SK-N-SH (cell line): ENCODE data around the gene CRTC3.
"Not testable (repeated sequence)": the region's sequence is repeated elsewhere in the genome, so short reads cannot be mapped to it uniquely, and the experiment has no call there.

Experiments used
- GABPA ChIP-seq: IDR thresholded peaks from 2 replicates; pipeline ENCODE4 v1.4.0; 2012; ENCODE audit warnings: low read depth, mild to moderate bottlenecking
- POLR2AphosphoS5 ChIP-seq: IDR thresholded peaks from 2 replicates; pipeline ENCODE4 v1.6.1; 2012; ENCODE audit warnings: low read depth, low read length
- RAD21 ChIP-seq: IDR thresholded peaks from 2 replicates; pipeline ENCODE4 v1.6.1; 2012; ENCODE audit warnings: mild to moderate bottlenecking, low read length
- TF ChIP-seq, protein P1 (sequence below): fragments of 200-600 bp; sonication (generic); IDR thresholded peaks from 2 replicates; pipeline ENCODE4 v1.6.1; 2017; ENCODE audit warnings: antibody characterized with exemption, mild to moderate bottlenecking, moderate library complexity

DNA sequence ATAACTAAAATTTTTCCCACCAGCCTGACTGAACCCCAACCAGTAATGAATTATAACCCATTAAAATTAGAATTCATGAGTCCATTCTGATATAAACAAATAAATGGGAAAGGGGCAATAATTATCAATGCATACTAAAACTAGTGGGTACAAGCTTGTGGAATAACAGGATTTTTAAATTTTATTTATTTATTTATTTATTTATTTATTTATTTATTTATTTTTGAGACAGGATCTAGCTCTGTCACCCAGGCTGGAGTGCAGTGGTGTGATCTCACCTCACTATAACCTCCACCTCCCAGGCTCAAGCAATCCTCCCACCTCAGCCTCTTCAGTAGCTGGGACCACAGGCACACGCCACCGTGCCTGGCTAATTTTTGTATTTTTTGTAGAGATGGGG lies 15.8 kb upstream of the CRTC3 start:
- TF ChIP-seq GABPA, POLR2AphosphoS5, RAD21: not testable (repeated sequence)
- TF ChIP-seq, protein P1, sequence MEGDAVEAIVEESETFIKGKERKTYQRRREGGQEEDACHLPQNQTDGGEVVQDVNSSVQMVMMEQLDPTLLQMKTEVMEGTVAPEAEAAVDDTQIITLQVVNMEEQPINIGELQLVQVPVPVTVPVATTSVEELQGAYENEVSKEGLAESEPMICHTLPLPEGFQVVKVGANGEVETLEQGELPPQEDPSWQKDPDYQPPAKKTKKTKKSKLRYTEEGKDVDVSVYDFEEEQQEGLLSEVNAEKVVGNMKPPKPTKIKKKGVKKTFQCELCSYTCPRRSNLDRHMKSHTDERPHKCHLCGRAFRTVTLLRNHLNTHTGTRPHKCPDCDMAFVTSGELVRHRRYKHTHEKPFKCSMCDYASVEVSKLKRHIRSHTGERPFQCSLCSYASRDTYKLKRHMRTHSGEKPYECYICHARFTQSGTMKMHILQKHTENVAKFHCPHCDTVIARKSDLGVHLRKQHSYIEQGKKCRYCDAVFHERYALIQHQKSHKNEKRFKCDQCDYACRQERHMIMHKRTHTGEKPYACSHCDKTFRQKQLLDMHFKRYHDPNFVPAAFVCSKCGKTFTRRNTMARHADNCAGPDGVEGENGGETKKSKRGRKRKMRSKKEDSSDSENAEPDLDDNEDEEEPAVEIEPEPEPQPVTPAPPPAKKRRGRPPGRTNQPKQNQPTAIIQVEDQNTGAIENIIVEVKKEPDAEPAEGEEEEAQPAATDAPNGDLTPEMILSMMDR, result not testable (repeated sequence)
